Subcutaneous abdominal adipose tissue (tissue), 5 donors: Measurements from ENCODE around the gene RBMS1.

Source experiments
- H3K27ac ChIP-seq: one replicate; pipeline ENCODE4 v1.7.0; 2013; ENCODE audit warnings: low read depth, mild to moderate bottlenecking, inconsistent platforms, low read length, moderate library complexity
- H3K27me3 ChIP-seq, 5 donors: one replicate each; pipeline ENCODE4 v1.7.0; 2013; ENCODE audit warnings: low read length in 5 of 5, inconsistent platforms in 1 of 5; ENCODE audit not compliant: control insufficient read depth in 5 of 5, insufficient read depth in 4 of 5
- H3K36me3 ChIP-seq, 5 donors: one replicate each; pipeline ENCODE4 v1.7.0; 2013; ENCODE audit warnings: low read length in 5 of 5; ENCODE audit not compliant: control insufficient read depth in 5 of 5, insufficient read depth in 5 of 5
- H3K4me1 ChIP-seq, 5 donors: one replicate each; pipeline ENCODE4 v1.7.0; 2013; ENCODE audit warnings: low read length in 5 of 5, mild to moderate bottlenecking in 3 of 5, moderate library complexity in 1 of 5; ENCODE audit not compliant: control insufficient read depth in 5 of 5, insufficient read depth in 5 of 5
- H3K4me3 ChIP-seq, 5 donors: one replicate each; pipeline ENCODE4 v1.7.0; 2013; ENCODE audit warnings: low read length in 5 of 5, low read depth in 1 of 5
- H3K9ac ChIP-seq, 5 donors: one replicate each; pipeline ENCODE4 v1.7.0; 2013; ENCODE audit warnings: low read length in 5 of 5, mild to moderate bottlenecking in 4 of 5, moderate library complexity in 3 of 5
- H3K9me3 ChIP-seq, 5 donors: one replicate each; pipeline ENCODE4 v1.7.0; 2013; ENCODE audit warnings: low read length in 5 of 5; ENCODE audit not compliant: control insufficient read depth in 5 of 5
- donor health status: healthy.
- donor health status: healthy.
- donor health status: healthy.
- donor health status: healthy.
- donor health status: healthy.

The RBMS1 gene

GRCh38 chr2:160251569-160251968 is 242.0 kb downstream of the RBMS1 start:
- peaks cover 0 to 5% (median 0%) of the 10 kb centered on the region in 5 donors for H3K4me1 ChIP-seq

GRCh38 chr2:160249876-160250275 is 243.7 kb downstream of the RBMS1 start:
- no peak overlapping the region for H3K27ac ChIP-seq
- peaks cover 0 to 5% (median 0%) of the 10 kb centered on the region in 5 donors for H3K4me1 ChIP-seq
- no peaks in the 10 kb centered on the region for H3K9me3 ChIP-seq
- no peaks in the 10 kb centered on the region for H3K36me3 ChIP-seq
- H3K4me3 ChIP-seq, result no peak overlapping the region
- H3K9ac ChIP-seq, result no peak overlapping the region
- H3K27me3 ChIP-seq, result no peaks in the 10 kb centered on the region

More at GRCh38 chr2:160251569-160251968, 242.0 kb downstream of the RBMS1 start:
- H3K9me3 ChIP-seq, result no peaks in the 10 kb centered on the region
- no peak overlapping the region for H3K4me3 ChIP-seq
- no peaks in the 10 kb centered on the region for H3K36me3 ChIP-seq
- H3K27me3 ChIP-seq, result no peaks in the 10 kb centered on the region
- no peak overlapping the region for H3K9ac ChIP-seq
- H3K27ac ChIP-seq, result no peak overlapping the region

- Histone ChIP-seq H3K4me1 (no peaks in the 10 kb centered on the region), H3K9ac (no peak overlapping the region), H3K27me3 (no peaks in the 10 kb centered on the region), H3K27ac (no peak overlapping the region), H3K9me3 (no peaks in the 10 kb centered on the region), H3K36me3 (no peaks in the 10 kb centered on the region), H3K4me3 (no peak overlapping the region)
Observed at GRCh38 chr2:160247296-160248035, 246.1 kb downstream of the RBMS1 start.

- Histone ChIP-seq H3K4me3 (no peak overlapping the region), H3K4me1 (peaks cover 0 to 7% (median 0%) of the 10 kb centered on the region in 5 donors), H3K27ac (no peak overlapping the region)
Observed at GRCh38 chr2:160246356-160246755, 247.3 kb downstream of the RBMS1 start.

GRCh38 chr2:160245614-160246155 is 247.9 kb downstream of the RBMS1 start:
- no peak overlapping the region for H3K4me3 ChIP-seq
- H3K27ac ChIP-seq, result no peak overlapping the region
- H3K9ac ChIP-seq, result no peak overlapping the region
- H3K27me3 ChIP-seq, result no peaks in the 10 kb centered on the region
- peaks cover 0 to 7% (median 0%) of the 10 kb centered on the region in 5 donors for H3K4me1 ChIP-seq
- H3K9me3 ChIP-seq, result no peaks in the 10 kb centered on the region
- no peaks in the 10 kb centered on the region for H3K36me3 ChIP-seq

More at GRCh38 chr2:160246356-160246755, 247.3 kb downstream of the RBMS1 start:
- Histone ChIP-seq H3K27me3 (no peaks in the 10 kb centered on the region), H3K9me3 (no peaks in the 10 kb centered on the region), H3K9ac (no peak overlapping the region), H3K36me3 (no peaks in the 10 kb centered on the region)

GRCh38 chr2:160242893-160243564 is 250.6 kb downstream of the RBMS1 start:
- no peak overlapping the region for H3K4me3 ChIP-seq
- H3K36me3 ChIP-seq, result no peaks in the 10 kb centered on the region
- no peak overlapping the region for H3K9ac ChIP-seq
- H3K4me1 ChIP-seq, result peaks cover 0 to 7% (median 0%) of the 10 kb centered on the region in 5 donors
- no peaks in the 10 kb centered on the region for H3K9me3 ChIP-seq
- no peak overlapping the region for H3K27ac ChIP-seq
- no peaks in the 10 kb centered on the region for H3K27me3 ChIP-seq

GRCh38 chr2:160241251-160242137 is 252.1 kb downstream of the RBMS1 start:
- Histone ChIP-seq H3K27me3 (no peaks in the 10 kb centered on the region), H3K36me3 (no peaks in the 10 kb centered on the region), H3K4me1 (peaks cover 0 to 7% (median 0%) of the 10 kb centered on the region in 5 donors), H3K27ac (no peak overlapping the region), H3K4me3 (no peak overlapping the region), H3K9ac (no peak overlapping the region), H3K9me3 (no peaks in the 10 kb centered on the region)

- Histone ChIP-seq H3K4me1 (peaks cover 0 to 7% (median 0%) of the 10 kb centered on the region in 5 donors), H3K9me3 (no peaks in the 10 kb centered on the region), H3K27ac (no peak overlapping the region), H3K4me3 (no peak overlapping the region), H3K9ac (no peak overlapping the region), H3K27me3 (no peaks in the 10 kb centered on the region), H3K36me3 (no peaks in the 10 kb centered on the region)
Observed at GRCh38 chr2:160239436-160239835, 254.2 kb downstream of the RBMS1 start.

GRCh38 chr2:160238392-160238791 is 255.2 kb downstream of the RBMS1 start:
- H3K27ac ChIP-seq, result no peak overlapping the region
- no peak overlapping the region for H3K9ac ChIP-seq
- H3K9me3 ChIP-seq, result no peaks in the 10 kb centered on the region
- peaks cover 0 to 7% (median 0%) of the 10 kb centered on the region in 5 donors for H3K4me1 ChIP-seq
- H3K4me3 ChIP-seq, result no peak overlapping the region
- no peaks in the 10 kb centered on the region for H3K36me3 ChIP-seq
- H3K27me3 ChIP-seq, result no peaks in the 10 kb centered on the region
